NCI-H345 treated with DMSO at 0.1 percent for 48 hours (cell line): ENCODE measurements around the gene BRI3.

Experiments used
- DNase-seq: peaks from one replicate; lab custom pipeline; 2025; ENCODE audit not compliant: unreplicated experiment; lab: John Stamatoyannopoulos, UW

Gene BRI3

GRCh38 chr7:98280791-98281756, at the start of gene BRI3:
Gene BRI3 (plus strand): TSS chr7:98281686. CDS start chr7:98281796, 110 bp downstream.
- DNase-seq = peak; percentile 92

GRCh38 chr7:98232263-98232585, 49.3 kb upstream of the BRI3 start:
- DNase-seq = no peak

- no peak for DNase-seq
Observed at GRCh38 chr7:98232799-98233198, 48.7 kb upstream of the BRI3 start.

GRCh38 chr7:98233219-98234070, 48.0 kb upstream of the BRI3 start:
- DNase-seq = no peak

GRCh38 chr7:98234429-98235147, 46.9 kb upstream of the BRI3 start:
- no peak for DNase-seq

- no peak for DNase-seq
Observed at GRCh38 chr7:98235901-98236300, 45.6 kb upstream of the BRI3 start.

GRCh38 chr7:98236355-98237185, 44.9 kb upstream of the BRI3 start:
- no peak for DNase-seq

GRCh38 chr7:98238076-98238475, 43.4 kb upstream of the BRI3 start:
- DNase-seq = no peak

- no peak for DNase-seq
Observed at GRCh38 chr7:98238976-98239375, 42.5 kb upstream of the BRI3 start.

GRCh38 chr7:98240961-98241673, 40.4 kb upstream of the BRI3 start:
- DNase-seq = no peak

- no peak for DNase-seq
Observed at GRCh38 chr7:98241674-98242241, 39.7 kb upstream of the BRI3 start.

- no peak for DNase-seq
Observed at GRCh38 chr7:98242342-98242741, 39.1 kb upstream of the BRI3 start.

GRCh38 chr7:98242934-98243333, 38.6 kb upstream of the BRI3 start:
- DNase-seq = no peak

- DNase-seq = no peak
Observed at GRCh38 chr7:98244871-98245270, 36.6 kb upstream of the BRI3 start.

GRCh38 chr7:98248156-98248555, 33.3 kb upstream of the BRI3 start:
- no peak for DNase-seq

- DNase-seq = no peak
Observed at GRCh38 chr7:98249106-98249505, 32.4 kb upstream of the BRI3 start.

- no peak for DNase-seq
Observed at GRCh38 chr7:98250789-98251188, 30.7 kb upstream of the BRI3 start.

- no peak for DNase-seq
Observed at GRCh38 chr7:98251231-98251600, 30.3 kb upstream of the BRI3 start.

- peak; percentile 75 for DNase-seq
Observed at GRCh38 chr7:98251601-98252424, 29.7 kb upstream of the BRI3 start, which contains the start of gene TECPR1. Gene TECPR1 (minus strand): TSS chr7:98252232. CDS start chr7:98246146, 6,086 bp downstream.
